Measurements from ENCODE around the gene NXNL1.

- TF ChIP-seq USF2 (IDR thresholded peaks at IDR 0.05; ENCODE audit: low read length) (no peak), EZH2 (IDR thresholded peaks at IDR 0.05; ENCODE audit: low read depth, low read length, severe bottlenecking) (no peak), SIRT6 (IDR thresholded peaks at IDR 0.05; ENCODE audit: low read length) (no peak), CTCF (IDR thresholded peaks at IDR 0.05; ENCODE audit: control extremely low read depth in 1 of 3, insufficient read depth in 1 of 3, low read depth in 1 of 3, low read length in 3 of 3) (no peak), POLR2AphosphoS5 (IDR thresholded peaks at IDR 0.05; ENCODE audit: low read depth, low read length) (no peak)
Measured at GRCh38 chr19:17489392-17490030, 28.8 kb upstream of the NXNL1 start.

Measured in H1 (cell line).